Smooth muscle cell (in vitro differentiated cells): ENCODE results near the gene TAF6. TPM values are rescaled to one million over a fixed set of nuclear protein-coding genes. Genes with fewer than 3 reads are reported as not detected.

ENCODE experiments used
- DNase-seq: peaks from one replicate; lab custom pipeline; 2025; ENCODE audit not compliant: unreplicated experiment; lab: John Stamatoyannopoulos, UW
- H2AFZ ChIP-seq: fragments of 200-600 bp; sonication (generic); 2 replicates; pipeline ENCODE4 v1.6.0; 2016; ENCODE audit warnings: antibody characterized with exemption, low read depth, mild to moderate bottlenecking
- H3F3A ChIP-seq: fragments of 200-600 bp; sonication (generic); 2 replicates; pipeline ENCODE4 v1.6.0; 2017; ENCODE audit warnings: antibody characterized with exemption, low read depth
- H3K27ac ChIP-seq: fragments of 200-600 bp; sonication (generic); 2 replicates; pipeline ENCODE4 v1.5.1; 2016; ENCODE audit warnings: low read depth, mild to moderate bottlenecking
- H3K27me3 ChIP-seq: fragments of 200-600 bp; sonication (generic); 2 replicates; pipeline ENCODE4 v1.6.1; 2016; ENCODE audit warnings: low read depth, mild to moderate bottlenecking
- H3K36me3 ChIP-seq: fragments of 200-600 bp; sonication (generic); 2 replicates; pipeline ENCODE4 v1.5.1; 2016; ENCODE audit warnings: low read depth
- H3K4me1 ChIP-seq: fragments of 200-600 bp; sonication (generic); 2 replicates; pipeline ENCODE4 v1.5.1; 2016; ENCODE audit warnings: low read depth
- H3K4me2 ChIP-seq: fragments of 200-600 bp; sonication (generic); 2 replicates; pipeline ENCODE4 v1.6.0; 2016; ENCODE audit warnings: mild to moderate bottlenecking
- H3K4me3 ChIP-seq: fragments of 200-600 bp; sonication (generic); 2 replicates; pipeline ENCODE4 v1.5.1; 2016; ENCODE audit warnings: mild to moderate bottlenecking
- H3K79me2 ChIP-seq: fragments of 200-600 bp; sonication (generic); 2 replicates; pipeline ENCODE4 v1.6.0; 2016; ENCODE audit warnings: low read depth, mild to moderate bottlenecking
- H3K9ac ChIP-seq: fragments of 200-600 bp; sonication (generic); 2 replicates; pipeline ENCODE4 v1.6.0; 2016; ENCODE audit warnings: low read depth
- H3K9me3 ChIP-seq: fragments of 200-600 bp; sonication (generic); replicated peaks from 2 replicates; pipeline ENCODE4 v1.5.1; 2016; ENCODE audit warnings: low read depth
- H4K20me1 ChIP-seq: fragments of 200-600 bp; sonication (generic); 2 replicates; pipeline ENCODE4 v1.6.0; 2016; ENCODE audit warnings: low read depth
- WGBS: methylation state at CpG from one replicate; pipeline ENCODE4 v1.1.7; 2016; ENCODE audit warnings: low lambda C conversion rate; 5-methylcytosine and 5-hydroxymethylcytosine counted together
- polyA plus RNA-seq: library from polyadenylated mRNA; unstranded; fragments of >200 nt; fragmentation: Nextera tagmentation; extraction: Ambion mirVana; gene quantifications from 2 replicates; pipeline ENCODE4 v1.2.1, GENCODE V29; 2016
- total RNA-seq: library from RNA; depleted of rRNA; stranded (reverse); fragments of >200 nt; gene quantifications from 2 replicates; pipeline ENCODE4 v1.2.3, GENCODE V29; 2014
- TF ChIP-seq, protein P1 (sequence below): fragments of 200-600 bp; sonication (generic); IDR thresholded peaks from 2 replicates; pipeline ENCODE4 v1.5.1; 2017; ENCODE audit warnings: borderline replicate concordance, mild to moderate bottlenecking, antibody characterized with exemption; ENCODE audit not compliant: insufficient read depth, poor library complexity, severe bottlenecking

TAF6 gene
- total and polyA plus RNA-seq, 2 experiments from 2014 or later, result 26.6 to 78.0 TPM

- H3K9ac ChIP-seq, result no peak overlapping the region
- no peak overlapping the region for H3K27ac ChIP-seq
- H4K20me1 ChIP-seq, result peaks cover 27% of the 10 kb centered on the region
- H3K79me2 ChIP-seq, result peaks cover 6% of the 10 kb centered on the region
- TF ChIP-seq, protein P1, sequence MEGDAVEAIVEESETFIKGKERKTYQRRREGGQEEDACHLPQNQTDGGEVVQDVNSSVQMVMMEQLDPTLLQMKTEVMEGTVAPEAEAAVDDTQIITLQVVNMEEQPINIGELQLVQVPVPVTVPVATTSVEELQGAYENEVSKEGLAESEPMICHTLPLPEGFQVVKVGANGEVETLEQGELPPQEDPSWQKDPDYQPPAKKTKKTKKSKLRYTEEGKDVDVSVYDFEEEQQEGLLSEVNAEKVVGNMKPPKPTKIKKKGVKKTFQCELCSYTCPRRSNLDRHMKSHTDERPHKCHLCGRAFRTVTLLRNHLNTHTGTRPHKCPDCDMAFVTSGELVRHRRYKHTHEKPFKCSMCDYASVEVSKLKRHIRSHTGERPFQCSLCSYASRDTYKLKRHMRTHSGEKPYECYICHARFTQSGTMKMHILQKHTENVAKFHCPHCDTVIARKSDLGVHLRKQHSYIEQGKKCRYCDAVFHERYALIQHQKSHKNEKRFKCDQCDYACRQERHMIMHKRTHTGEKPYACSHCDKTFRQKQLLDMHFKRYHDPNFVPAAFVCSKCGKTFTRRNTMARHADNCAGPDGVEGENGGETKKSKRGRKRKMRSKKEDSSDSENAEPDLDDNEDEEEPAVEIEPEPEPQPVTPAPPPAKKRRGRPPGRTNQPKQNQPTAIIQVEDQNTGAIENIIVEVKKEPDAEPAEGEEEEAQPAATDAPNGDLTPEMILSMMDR, result no peak
- no peaks in the 10 kb centered on the region for H3K27me3 ChIP-seq
- H3K4me2 ChIP-seq, result no peak overlapping the region
- no peak overlapping the region for H2AFZ ChIP-seq
- DNase-seq, result no peak
- H3K36me3 ChIP-seq, result no peaks in the 10 kb centered on the region
- peaks cover 10% of the 10 kb centered on the region for H3K4me1 ChIP-seq
- WGBS, result 88% methylated on average over 30 of the region's 30 CpGs
- H3K4me3 ChIP-seq, result no peak overlapping the region
- H3K9me3 ChIP-seq, result no peaks in the 10 kb centered on the region
- peaks cover 10% of the 10 kb centered on the region for H3F3A ChIP-seq
These were observed 35.7 kb upstream of the TAF6 start for GRCh38 chr7:100154651-100155491.

- no peaks in the 10 kb centered on the region for H3K27me3 ChIP-seq
- H3K4me3 ChIP-seq, result no peak overlapping the region
- TF ChIP-seq, protein P1, result no peak
- H3K4me1 ChIP-seq, result peaks cover 16% of the 10 kb centered on the region
- H3K9me3 ChIP-seq, result no peaks in the 10 kb centered on the region
- no peak overlapping the region for H2AFZ ChIP-seq
- 97% methylated on average over 13 of the region's 16 CpGs for WGBS
- H3F3A ChIP-seq, result peaks cover 7% of the 10 kb centered on the region
- H3K27ac ChIP-seq, result no peak overlapping the region
- H3K79me2 ChIP-seq, result peaks cover 16% of the 10 kb centered on the region
- no peak for DNase-seq
- H3K9ac ChIP-seq, result no peak overlapping the region
- no peaks in the 10 kb centered on the region for H3K36me3 ChIP-seq
- H4K20me1 ChIP-seq, result peaks cover 27% of the 10 kb centered on the region
- no peak overlapping the region for H3K4me2 ChIP-seq
These were observed 34.8 kb upstream of the TAF6 start for GRCh38 chr7:100153708-100154535.

DNA sequence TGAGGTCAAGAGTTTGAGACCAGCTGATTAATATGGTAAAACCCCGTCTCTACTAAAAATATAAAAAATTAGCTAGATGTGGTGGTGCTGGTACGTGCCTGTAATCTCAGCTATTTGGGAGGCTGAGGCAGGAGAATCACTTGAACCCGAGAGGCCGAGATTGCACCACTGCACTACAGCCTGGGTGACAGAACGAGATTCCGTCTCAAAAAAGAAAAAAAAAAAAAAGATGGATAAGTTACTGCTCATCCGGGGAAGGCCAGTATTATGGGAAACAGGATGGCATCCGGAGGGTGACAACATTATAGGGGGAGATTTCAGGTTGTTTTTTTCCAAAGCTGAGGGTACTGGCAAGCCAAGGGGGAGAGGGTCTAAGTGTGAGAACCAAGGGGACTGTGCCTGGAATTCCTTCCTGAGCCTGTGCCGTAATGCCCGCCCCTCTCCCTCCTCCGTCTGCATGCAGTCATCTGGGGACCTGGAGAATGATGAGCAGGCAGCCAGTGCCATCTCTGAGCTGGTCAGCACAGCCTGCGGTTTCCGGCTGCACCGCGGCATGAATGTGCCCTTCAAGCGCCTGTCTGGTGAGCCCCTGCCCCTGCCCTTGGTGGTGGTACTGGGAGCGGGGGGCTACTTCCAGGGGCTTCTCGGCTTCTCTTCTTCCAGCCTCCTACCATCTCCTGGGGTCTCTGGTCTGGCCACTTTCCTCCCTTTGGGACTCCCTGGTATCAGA, 33.9 kb upstream of the TAF6 start:
- no peak for DNase-seq
- Histone ChIP-seq H4K20me1 (peaks cover 27% of the 10 kb centered on the region), H3K9me3 (no peaks in the 10 kb centered on the region), H3K9ac (no peak overlapping the region), H3K27ac (no peak overlapping the region), H3K27me3 (no peaks in the 10 kb centered on the region), H3K4me3 (no peak overlapping the region), H2AFZ (no peak overlapping the region), H3K4me2 (no peak overlapping the region), H3K4me1 (peaks cover 16% of the 10 kb centered on the region), H3F3A (peaks cover 7% of the 10 kb centered on the region), H3K36me3 (no peaks in the 10 kb centered on the region), H3K79me2 (peaks cover 16% of the 10 kb centered on the region)
- 97% methylated on average over 18 of the region's 18 CpGs for WGBS
- TF ChIP-seq, protein P1, result no peak
